GM19023 (cell line): Measurements from ENCODE around the gene ZBTB8OS.

Experiments used
- ATAC-seq: cut with Tn5 transposase; IDR thresholded peaks from one replicate; pipeline ENCODE4 v1.9.1; 2021; ENCODE audit warnings: mild to moderate bottlenecking, moderate library complexity; ENCODE audit not compliant: unreplicated experiment

The ZBTB8OS gene

GRCh38 chr1:32612189-32612881, 38.0 kb downstream of the ZBTB8OS start:
- ATAC-seq = peak; percentile 91

- peak; percentile 23 for ATAC-seq
Measured at GRCh38 chr1:32611859-32612188, 38.5 kb downstream of the ZBTB8OS start.

GRCh38 chr1:32609180-32609579, 41.2 kb downstream of the ZBTB8OS start:
- ATAC-seq = no peak

- ATAC-seq = no peak
Measured at GRCh38 chr1:32606565-32607371, 43.6 kb downstream of the ZBTB8OS start.

GRCh38 chr1:32605711-32606424, 44.5 kb downstream of the ZBTB8OS start:
- ATAC-seq = no peak

GRCh38 chr1:32600034-32600433, 50.3 kb downstream of the ZBTB8OS start:
- ATAC-seq = no peak

- no peak for ATAC-seq
Measured at GRCh38 chr1:32592943-32593342, 57.4 kb downstream of the ZBTB8OS start.

GRCh38 chr1:32580348-32581017, 69.9 kb downstream of the ZBTB8OS start:
- no peak for ATAC-seq
